Bladder microvascular endothelial cell (primary cell): ENCODE data around the gene OVOL2. TPM values are rescaled to one million over a fixed set of nuclear protein-coding genes. Genes with fewer than 3 reads are reported as not detected.

ENCODE experiments used
- total RNA-seq: library from RNA; depleted of rRNA; stranded (reverse); fragments of >200 nt; gene quantifications from 2 replicates; pipeline ENCODE4 v1.2.3, GENCODE V29; 2014

Gene OVOL2
- not detected in 2 replicates for total RNA-seq

GRCh38 chr20:18057101-18057993 is at the start of gene OVOL2:
TSS of gene OVOL2 (minus strand) at chr20:18057916. CDS start at chr20:18057634, 282 bp downstream.

Other genes starting within 250 kb of the OVOL2 start
- gene SNX5, start 89.1 kb downstream of the OVOL2 start, total RNA-seq = 72.2 and 87.5 TPM in 2 replicates
- gene MGME1, start 88.9 kb downstream of the OVOL2 start, total RNA-seq = 10.5 and 11.2 TPM in 2 replicates
- 7.0 and 10.3 TPM in 2 replicates for gene KAT14, start 79.9 kb upstream of the OVOL2 start, total RNA-seq
- gene PET117, start 79.9 kb upstream of the OVOL2 start, total RNA-seq = 5.2 and 9.6 TPM in 2 replicates
- gene ZNF133, start 230.6 kb upstream of the OVOL2 start, total RNA-seq = 13.9 and 20.5 TPM in 2 replicates